K562 (cell line): ENCODE measurements around the gene CD164L2. TPM values are rescaled to one million over a fixed set of nuclear protein-coding genes. Genes with fewer than 3 reads are reported as not detected.
A peak's percentile ranks its signal among the peaks of the same experiment; 100 is the strongest.

Experiments
- AFF1 ChIP-seq, 2 experiments: fragments of 450-650 bp; IDR thresholded peaks; 2 replicates each; pipeline ENCODE4 v1.6.1; 2018; ENCODE audit warnings: mild to moderate bottlenecking in 2 of 2, low read depth in 1 of 2; ENCODE audit not compliant: partially characterized antibody in 2 of 2
- CREBBP ChIP-seq: IDR thresholded peaks from one replicate; pipeline ENCODE4 v1.6.1; 2012; ENCODE audit warnings: low read depth, mild to moderate bottlenecking, control low read depth, inconsistent platforms, low read length
- EWSR1 ChIP-seq: fragments of 450-650 bp; IDR thresholded peaks from 2 replicates; pipeline ENCODE4 v1.6.1; 2018; ENCODE audit warnings: borderline replicate concordance, mild to moderate bottlenecking, low read depth, moderate library complexity; ENCODE audit not compliant: partially characterized antibody
- MAZ ChIP-seq, 2 experiments: fragments of 450-650 bp in 1 of 2; sonication (generic) in 1 of 2; formaldehyde crosslinking; IDR thresholded peaks in 1 of 2; conservative IDR thresholded peaks in 1 of 2; 2 replicates each; pipeline versions ENCODE4 v1.4.0 to v1.5.0; 2020; ENCODE audit warnings: mild to moderate bottlenecking in 1 of 2, missing genetic modification reagents in 1 of 2
- SMARCA4 ChIP-seq: fragments of 450-650 bp; IDR thresholded peaks from 2 replicates; pipeline ENCODE4 v1.6.1; 2016
- STAT5B ChIP-seq: fragments of 250-450 bp; sonication (Bioruptor Pico); IDR thresholded peaks from 2 replicates; pipeline ENCODE4 v1.8.0; 2021; ENCODE audit warnings: mild to moderate bottlenecking, inconsistent platforms
- TAF1 ChIP-seq: IDR thresholded peaks from 2 replicates; pipeline ENCODE4 v1.6.1; 2011; ENCODE audit warnings: mild to moderate bottlenecking, low read length, moderate library complexity; ENCODE audit not compliant: insufficient read depth, control insufficient read depth, severe bottlenecking; ENCODE audit errors: extremely low read depth
- TAL1 ChIP-seq: fragments of 450-650 bp; IDR thresholded peaks from 2 replicates; pipeline ENCODE4 v1.6.1; 2016; ENCODE audit warnings: mild to moderate bottlenecking
- U2AF2 ChIP-seq: fragments of 200-400 bp; formaldehyde crosslinking; optimal IDR thresholded peaks from 2 replicates; pipeline ENCODE3; 2017; ENCODE audit warnings: low read depth, mild to moderate bottlenecking, low read length
- ZBTB40 ChIP-seq, 2 experiments: fragments of 450-650 bp in 1 of 2; sonication (generic) in 1 of 2; formaldehyde crosslinking in 1 of 2; IDR thresholded peaks; 2 replicates each; pipeline versions ENCODE4 v1.7.1 to v1.9.0; 2016 to 2022; ENCODE audit warnings: inconsistent platforms in 1 of 2, mild to moderate bottlenecking in 1 of 2, missing genetic modification reagents in 1 of 2
- ZNF324 ChIP-seq: fragments of 250-450 bp; sonication (Bioruptor Pico); IDR thresholded peaks from 2 replicates; pipeline ENCODE4 v1.4.0; 2020; ENCODE audit warnings: mild to moderate bottlenecking
- polyA plus RNA-seq, 8 experiments: library from polyadenylated mRNA; depleted of rRNA in 4 of 8; stranded (reverse) in 5 of 8; unstranded in 3 of 8; fragments of >200 nt; fragmentation: Nextera tagmentation in 2 of 8; fragmentation: Illumina TruSeq in 1 of 8; extraction: Ambion mirVana in 2 of 8; extraction: Trizol in 1 of 8; gene quantifications; 2 replicates each; pipeline versions ENCODE4 v1.2.1 to v1.2.3, GENCODE V29; 2011 to 2014; ENCODE audit warnings: inconsistent platforms in 1 of 8, missing spikeins in 1 of 8
- total RNA-seq, 7 experiments: library from RNA; depleted of rRNA in 6 of 7; stranded (reverse); fragments of >200 nt in 6 of 7; fragmentation: Illumina TruSeq in 2 of 7; extraction: Trizol in 2 of 7; gene quantifications; 2 replicates each; pipeline versions ENCODE4 v1.2.1 to v1.2.3, GENCODE V29; 2011 to 2021; ENCODE audit warnings: low replicate concordance in 1 of 7
- TF ChIP-seq, protein P1 (sequence below): fragments of 250-450 bp; sonication (Bioruptor Pico); IDR thresholded peaks from 2 replicates; pipeline ENCODE4 v1.5.0; 2021

The CD164L2 gene
- total and polyA plus RNA-seq, 9 of the 15 experiments (the other 6 are each of a cell fraction or from before 2014, with no cell fraction given) = 0.08 to 0.92 (median 0.38) TPM; not detected in 1

DNA sequence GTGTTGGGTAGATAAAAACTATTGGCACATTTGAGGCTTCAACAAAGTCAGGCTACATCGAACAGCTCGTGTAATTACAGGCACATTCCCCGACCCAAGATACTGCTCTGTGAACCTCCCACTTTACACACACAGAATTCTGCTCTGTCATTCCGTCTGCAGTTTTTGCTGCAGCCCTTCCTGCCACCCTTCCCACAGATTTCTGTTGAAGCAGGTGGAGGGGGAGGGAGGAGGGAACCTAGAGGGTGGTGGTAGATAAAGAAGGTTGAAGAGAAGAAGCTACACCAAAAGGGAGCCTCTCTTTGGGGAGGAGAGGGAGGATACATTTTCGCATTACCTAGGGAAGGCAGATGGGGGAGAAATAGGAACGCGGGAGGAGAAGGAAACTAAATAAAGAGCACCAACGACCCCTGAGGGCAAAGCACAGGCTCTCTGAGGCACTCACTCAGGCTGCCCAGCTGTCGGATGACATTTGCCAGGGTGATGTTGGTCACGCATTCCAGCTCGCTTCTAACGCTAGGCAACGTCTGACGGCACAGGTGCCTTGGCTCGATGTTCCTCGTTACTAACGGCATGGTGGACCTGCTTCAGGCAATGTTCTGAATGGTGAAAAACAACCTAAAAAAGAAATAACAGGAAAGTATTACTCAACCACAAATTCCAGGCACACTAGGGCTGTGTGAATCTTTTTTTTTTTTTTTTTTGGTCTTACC lies 45.3 kb upstream of the CD164L2 start (continued):
- TF ChIP-seq AFF1 (IDR thresholded peaks at IDR 0.05; ENCODE audit: low read depth in 1 of 2, partially characterized antibody in 2 of 2) (peak in 1 of 2 experiments; percentile 69), EWSR1 (no peak), MAZ (CRISPR knock-in tag; conservative IDR thresholded peaks at IDR 0.05 in 1 of 2, IDR thresholded peaks at IDR 0.05 in 1 of 2) (peak; percentile 55 to 93; a peak in 2 of 4 replicates), TAF1 (no peak), CREBBP (no peak), SMARCA4 (peak; percentile 89), STAT5B (CRISPR knock-in tag) (no peak), TAL1 (peak; percentile 69), ZBTB40 (IDR thresholded peaks at IDR 0.05) (0 out of 2 replicates have a peak, but pooled peaks have one; percentile 9), ZBTB40 (CRISPR knock-in tag; IDR thresholded peaks at IDR 0.05) (no peak), U2AF2 (no peak), ZNF324 (no peak)
- TF ChIP-seq, protein P1, sequence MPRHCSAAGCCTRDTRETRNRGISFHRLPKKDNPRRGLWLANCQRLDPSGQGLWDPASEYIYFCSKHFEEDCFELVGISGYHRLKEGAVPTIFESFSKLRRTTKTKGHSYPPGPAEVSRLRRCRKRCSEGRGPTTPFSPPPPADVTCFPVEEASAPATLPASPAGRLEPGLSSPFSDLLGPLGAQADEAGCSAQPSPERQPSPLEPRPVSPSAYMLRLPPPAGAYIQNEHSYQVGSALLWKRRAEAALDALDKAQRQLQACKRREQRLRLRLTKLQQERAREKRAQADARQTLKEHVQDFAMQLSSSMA (CRISPR knock-in tag) = no peak
